HCT116 (cell line): ENCODE data around the gene S100A1. TPM values are rescaled to one million over a fixed set of nuclear protein-coding genes. Genes with fewer than 3 reads are reported as not detected.
A peak's percentile ranks its signal among the peaks of the same experiment; 100 is the strongest.

Experiments
- ATAC-seq: fragments of 200-7000 bp; cut with Tn5 transposase; 2 replicates; pipeline ENCODE4 v1.9.1; 2020; ENCODE audit warnings: mild to moderate bottlenecking, moderate library complexity
- BruUV-seq: library from RNA; stranded (reverse); fragments of 400-500 nt; replicated peaks from 2 replicates; lab custom pipeline; 2021; lab: Mats Ljungman, UMichigan
- CTCF ChIA-PET: fragments of 300-600 bp; sonication (Branson Sonifier 250); formaldehyde crosslinking; loops from one replicate; lab custom pipeline; 2021; ENCODE audit warnings: antibody characterized with exemption; lab: Charles Lee
- POLR2A ChIA-PET: fragments of 300-600, 350-600 bp; sonication (Branson Sonifier 250); formaldehyde crosslinking; loops from one replicate; lab custom pipeline; 2021; ENCODE audit warnings: antibody characterized with exemption; lab: Charles Lee
- RAD21 ChIA-PET, 2 experiments: fragments of 300-600 bp; sonication (Branson Sonifier 250); formaldehyde crosslinking; loops; one replicate each; lab custom pipeline; 2023; ENCODE audit warnings: low total read pairs in 2 of 2; ENCODE audit not compliant: uncharacterized antibody in 2 of 2, unreplicated experiment in 2 of 2, low non-redundant PET in 1 of 2; lab: Charles Lee
- DNase-seq: peaks from one replicate; pipeline ENCODE4 v3.0.0-alpha.2; 2010; ENCODE audit warnings: low read depth, low spot score
- H2AFZ ChIP-seq: fragments of 200-600 bp; shearing (Covaris generic), sonication (generic); 2 replicates; pipeline ENCODE4 v1.6.1; 2017; ENCODE audit warnings: low read depth, mixed run types, mixed read lengths, antibody characterized with exemption, low read length; ENCODE audit not compliant: poor library complexity, severe bottlenecking
- H3K27ac ChIP-seq: 2 replicates; pipeline ENCODE4 v1.5.1; 2012; ENCODE audit warnings: low read depth, low read length
- H3K27me3 ChIP-seq: fragments of 200-600 bp; sonication (generic); 2 replicates; pipeline ENCODE4 v1.6.1; 2016; ENCODE audit warnings: mixed run types, low read length, mixed read lengths; ENCODE audit not compliant: insufficient read depth
- H3K36me3 ChIP-seq, 2 experiments: fragments of 200-500 bp in 1 of 2; fragments of 200-600 bp in 1 of 2; sonication (Bioruptor generic) in 1 of 2; sonication (generic) in 1 of 2; 2 replicates each; pipeline versions ENCODE4 v1.5.1 to v1.6.1; 2014 to 2016; ENCODE audit warnings: low read length in 2 of 2, inconsistent platforms in 1 of 2, mixed read lengths in 1 of 2, mixed run types in 1 of 2; ENCODE audit not compliant: insufficient read depth in 2 of 2, control insufficient read depth in 1 of 2
- H3K4me1 ChIP-seq, 2 experiments: fragments of 200-600 bp in 1 of 2; sonication (generic) in 1 of 2; 2 replicates each; pipeline versions ENCODE4 v1.5.1 to v1.6.1; 2012 to 2017; ENCODE audit warnings: low read length in 2 of 2, inconsistent platforms in 1 of 2, mild to moderate bottlenecking in 1 of 2, mixed read lengths in 1 of 2, mixed run types in 1 of 2, moderate library complexity in 1 of 2; ENCODE audit not compliant: insufficient read depth in 2 of 2, control insufficient read depth in 1 of 2
- H3K4me2 ChIP-seq: fragments of 200-600 bp; sonication (generic); 2 replicates; pipeline ENCODE4 v1.6.1; 2017; ENCODE audit warnings: mixed run types, low read length, mixed read lengths
- H3K4me3 ChIP-seq, 2 experiments: fragments of 200-600 bp in 1 of 2; sonication (generic) in 1 of 2; replicated peaks in 1 of 2; 2 replicates each; pipeline ENCODE4 v1.5.1; 2011 to 2016; ENCODE audit warnings: low read length in 2 of 2, control low read depth in 1 of 2, low read depth in 1 of 2, mild to moderate bottlenecking in 1 of 2, mixed read lengths in 1 of 2, mixed run types in 1 of 2
- H3K79me2 ChIP-seq: fragments of 200-600 bp; sonication (generic); 2 replicates; pipeline ENCODE4 v1.6.1; 2017; ENCODE audit warnings: mild to moderate bottlenecking, mixed run types, low read length, moderate library complexity, mixed read lengths; ENCODE audit not compliant: insufficient read depth
- H3K9ac ChIP-seq: fragments of 200-600 bp; sonication (generic); 2 replicates; pipeline ENCODE4 v1.6.1; 2016; ENCODE audit warnings: low read length, mixed read lengths
- H3K9me2 ChIP-seq: fragments of 200-600 bp; sonication (generic), shearing (Covaris generic); 2 replicates; pipeline ENCODE4 v1.6.1; 2017; ENCODE audit warnings: mixed run types, mild to moderate bottlenecking, moderate library complexity; ENCODE audit not compliant: insufficient read depth
- H3K9me3 ChIP-seq, 2 experiments: fragments of 200-500 bp in 1 of 2; fragments of 200-600 bp in 1 of 2; sonication (Bioruptor generic) in 1 of 2; sonication (generic) in 1 of 2; 2 replicates each; pipeline ENCODE4 v1.6.1; 2014 to 2017; ENCODE audit warnings: low read length in 2 of 2, mixed read lengths in 2 of 2, inconsistent platforms in 1 of 2, low read depth in 1 of 2, mild to moderate bottlenecking in 1 of 2, mixed run types in 1 of 2, moderate library complexity in 1 of 2; ENCODE audit not compliant: control insufficient read depth in 1 of 2, insufficient read depth in 1 of 2
- H4K20me1 ChIP-seq: fragments of 200-600 bp; sonication (generic), shearing (Covaris generic); 2 replicates; pipeline ENCODE4 v1.6.1; 2017; ENCODE audit warnings: mixed run types, mild to moderate bottlenecking, moderate library complexity; ENCODE audit not compliant: insufficient read depth
- CEBPB ChIP-seq: IDR thresholded peaks from 2 replicates; pipeline ENCODE4 v1.6.1; 2012; ENCODE audit warnings: low read depth
- EZH2 ChIP-seq: fragments of 200-600 bp; sonication (generic); IDR thresholded peaks from 2 replicates; pipeline ENCODE4 v1.6.1; 2017; ENCODE audit warnings: antibody characterized with exemption, mixed run types
- EZH2phosphoT487 ChIP-seq: fragments of 200-600 bp; IDR thresholded peaks from 2 replicates; pipeline ENCODE4 v1.6.1; 2018; ENCODE audit warnings: antibody characterized with exemption, borderline replicate concordance
- FOSL1 ChIP-seq: IDR thresholded peaks from 2 replicates; pipeline ENCODE4 v1.6.1; 2012; ENCODE audit warnings: low read depth
- SIN3A ChIP-seq: IDR thresholded peaks from 2 replicates; pipeline ENCODE4 v1.6.1; 2012; ENCODE audit warnings: low read depth
- SRF ChIP-seq: IDR thresholded peaks from 2 replicates; pipeline ENCODE4 v1.6.1; 2012; ENCODE audit warnings: low read depth
- TCF7L2 ChIP-seq: IDR thresholded peaks from 2 replicates; pipeline ENCODE4 v1.7.0; 2011; ENCODE audit warnings: borderline replicate concordance, inconsistent platforms; ENCODE audit not compliant: insufficient read depth, insufficient read length; ENCODE audit errors: extremely low read depth
- YY1 ChIP-seq: IDR thresholded peaks from 2 replicates; pipeline ENCODE4 v1.6.1; 2011; ENCODE audit warnings: low read length, low read depth, moderate library complexity, mild to moderate bottlenecking; ENCODE audit not compliant: insufficient replicate concordance; ENCODE audit errors: extremely low read depth
- ZFX ChIP-seq: fragments of 450-650 bp; IDR thresholded peaks from 2 replicates; pipeline ENCODE4 v1.6.1; 2017
- intact Hi-C: fragments of 100-400 bp; cut with micrococcal nuclease; formaldehyde crosslinking; loops from 2 replicates; pipeline ENCODE4 v1.10.0; 2022
- total RNA-seq: library from RNA; stranded (reverse); gene quantifications from one replicate; pipeline ENCODE4 v1.2.1, GENCODE V29; 2021; ENCODE audit not compliant: unreplicated experiment
- TF ChIP-seq, protein P1 (sequence below): IDR thresholded peaks from 2 replicates; pipeline ENCODE4 v1.6.1; 2012; ENCODE audit warnings: low read depth

S100A1 gene
- total RNA-seq, 1 experiment from 2014 or later = 0.30 TPM

DNA sequence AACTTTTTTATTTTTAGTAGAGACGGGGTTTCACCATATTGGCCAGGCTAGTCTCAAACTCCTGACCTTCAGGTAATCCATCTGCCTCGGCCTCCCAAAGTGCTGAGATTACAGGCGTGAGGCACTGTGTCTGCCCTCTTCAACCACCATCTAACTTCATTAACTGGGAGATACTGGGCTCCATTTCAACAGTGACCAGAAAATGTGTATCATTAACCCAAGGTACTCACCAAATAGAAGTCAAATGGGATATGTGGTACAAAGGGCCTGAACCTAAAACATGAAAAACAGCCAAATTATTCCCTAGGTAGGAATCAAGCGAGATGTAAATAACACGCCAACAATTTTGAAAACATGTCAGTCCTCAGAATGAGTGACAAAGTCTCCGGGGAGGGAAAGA lies 41.4 kb downstream of the S100A1 start:
- peaks cover 10 to 24% of the 10 kb centered on the region in 2 experiments for H3K4me1 ChIP-seq
- BruUV-seq = no TSS peak
- POLR2A ChIA-PET = no interaction called here
- TF ChIP-seq SIN3A (0 out of 2 replicates have a peak, but pooled peaks have one; percentile 22), EZH2 (no peak), CEBPB (no peak)
- TF ChIP-seq, all 23 proteins: peak for 1
- Histone ChIP-seq H3K4me3 (peak overlapping the region; percentile 73 to 97), H3K9ac (peak overlapping the region; percentile 97), H3K36me3 (peaks cover 43 to 53% of the 10 kb centered on the region in 2 experiments), H3K9me2 (no peaks in the 10 kb centered on the region), H4K20me1 (no peaks in the 10 kb centered on the region), H3K4me2 (peak overlapping the region; percentile 91), H3K27ac (0 out of 2 replicates have a peak overlapping the region, but pooled peaks have one; percentile 5), H3K79me2 (peaks cover 59% of the 10 kb centered on the region), H3K9me3 (no peaks in the 10 kb centered on the region), H2AFZ (no peak overlapping the region), H3K27me3 (no peaks in the 10 kb centered on the region)
- RAD21 ChIA-PET = no interaction called here
- intact Hi-C loops = loop anchor here (10.0 kb wide), 1 partner anchor 105 kb away; the partner anchor contains the start of gene SLC27A3
- no peak for ATAC-seq
- CTCF ChIA-PET = no interaction called here
- DNase-seq = no peak

DNA sequence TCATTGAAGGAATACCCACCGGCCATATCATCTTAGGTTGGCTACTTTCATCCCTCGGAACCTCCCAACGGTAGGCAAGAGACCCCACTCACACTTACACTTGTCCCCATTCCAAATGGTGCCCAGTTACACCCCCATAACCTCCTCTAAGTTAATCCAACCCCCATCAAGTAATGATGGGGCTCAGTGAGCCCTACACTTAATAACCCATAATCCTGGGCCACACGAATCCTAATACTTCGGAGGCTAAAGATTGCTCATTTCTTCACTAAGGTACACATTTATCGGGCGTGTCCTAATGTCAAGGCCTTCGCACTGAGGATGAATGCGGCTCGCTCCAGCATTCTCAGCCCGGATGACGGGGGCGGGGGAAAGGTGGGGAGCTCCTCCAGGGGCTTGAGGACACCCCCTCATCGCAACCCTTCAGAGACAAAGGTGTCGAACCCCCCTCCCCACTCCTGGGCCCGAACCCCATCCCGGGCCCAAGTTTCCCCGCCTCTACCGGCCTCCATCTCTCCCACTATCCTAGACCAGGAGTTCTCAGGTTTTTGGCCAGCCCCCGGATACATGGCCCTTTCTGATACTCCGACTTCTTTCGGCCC lies 42.1 kb downstream of the S100A1 start:
- Histone ChIP-seq H3K4me3 (peak overlapping the region; percentile 73 to 97), H3K27ac (peak overlapping the region; percentile 67), H3K36me3 (peaks cover 36 to 46% of the 10 kb centered on the region in 2 experiments), H2AFZ (no peak overlapping the region), H3K9me3 (no peaks in the 10 kb centered on the region), H4K20me1 (no peaks in the 10 kb centered on the region), H3K4me1 (peaks cover 10 to 24% of the 10 kb centered on the region in 2 experiments), H3K4me2 (peak overlapping the region; percentile 91), H3K9ac (peak overlapping the region; percentile 97), H3K27me3 (no peaks in the 10 kb centered on the region), H3K79me2 (peaks cover 53% of the 10 kb centered on the region), H3K9me2 (no peaks in the 10 kb centered on the region)
- ATAC-seq (peak; percentile 20), DNase-seq (no peak)
- ChIA-PET RAD21 (no interaction called here), CTCF (no interaction called here), POLR2A (interaction anchor here (2.2 kb wide), 1 partner anchor 155 kb away, joined by 6 read pairs; no protein-coding TSS in a partner anchor)
- BruUV-seq = TSS peak; percentile 83
- no peak for TF ChIP-seq SRF
- TF ChIP-seq YY1 = no peak
- TF ChIP-seq, protein P1, sequence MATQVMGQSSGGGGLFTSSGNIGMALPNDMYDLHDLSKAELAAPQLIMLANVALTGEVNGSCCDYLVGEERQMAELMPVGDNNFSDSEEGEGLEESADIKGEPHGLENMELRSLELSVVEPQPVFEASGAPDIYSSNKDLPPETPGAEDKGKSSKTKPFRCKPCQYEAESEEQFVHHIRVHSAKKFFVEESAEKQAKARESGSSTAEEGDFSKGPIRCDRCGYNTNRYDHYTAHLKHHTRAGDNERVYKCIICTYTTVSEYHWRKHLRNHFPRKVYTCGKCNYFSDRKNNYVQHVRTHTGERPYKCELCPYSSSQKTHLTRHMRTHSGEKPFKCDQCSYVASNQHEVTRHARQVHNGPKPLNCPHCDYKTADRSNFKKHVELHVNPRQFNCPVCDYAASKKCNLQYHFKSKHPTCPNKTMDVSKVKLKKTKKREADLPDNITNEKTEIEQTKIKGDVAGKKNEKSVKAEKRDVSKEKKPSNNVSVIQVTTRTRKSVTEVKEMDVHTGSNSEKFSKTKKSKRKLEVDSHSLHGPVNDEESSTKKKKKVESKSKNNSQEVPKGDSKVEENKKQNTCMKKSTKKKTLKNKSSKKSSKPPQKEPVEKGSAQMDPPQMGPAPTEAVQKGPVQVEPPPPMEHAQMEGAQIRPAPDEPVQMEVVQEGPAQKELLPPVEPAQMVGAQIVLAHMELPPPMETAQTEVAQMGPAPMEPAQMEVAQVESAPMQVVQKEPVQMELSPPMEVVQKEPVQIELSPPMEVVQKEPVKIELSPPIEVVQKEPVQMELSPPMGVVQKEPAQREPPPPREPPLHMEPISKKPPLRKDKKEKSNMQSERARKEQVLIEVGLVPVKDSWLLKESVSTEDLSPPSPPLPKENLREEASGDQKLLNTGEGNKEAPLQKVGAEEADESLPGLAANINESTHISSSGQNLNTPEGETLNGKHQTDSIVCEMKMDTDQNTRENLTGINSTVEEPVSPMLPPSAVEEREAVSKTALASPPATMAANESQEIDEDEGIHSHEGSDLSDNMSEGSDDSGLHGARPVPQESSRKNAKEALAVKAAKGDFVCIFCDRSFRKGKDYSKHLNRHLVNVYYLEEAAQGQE = no peak
- TF ChIP-seq TCF7L2 = no peak
- TF ChIP-seq SIN3A = no peak
- TF ChIP-seq EZH2phosphoT487 = no peak
- TF ChIP-seq FOSL1 = no peak
- peak; percentile 57; the same call in 1 of the 2 replicates for TF ChIP-seq ZFX
- intact Hi-C loops = loop anchor here (10.0 kb wide), 1 partner anchor 104 kb away; the partner anchor contains the start of gene SLC27A3
